T-helper 1 cell treated with Interleukin-12 subunit alpha and Interleukin-12 subunit beta and Interleukin-4 antibody, amounts not matched to agents 30 ng/mL and 1 ng/mL, for 36 hours (primary cell): ENCODE results near the gene CNTN1. TPM values are rescaled to one million over a fixed set of nuclear protein-coding genes. Genes with fewer than 3 reads are reported as not detected.

Experiments used
- intact Hi-C: fragments of 100-400 bp; cut with micrococcal nuclease; formaldehyde crosslinking; loops from one replicate; pipeline ENCODE4 v1.15.1; 2024
- total RNA-seq: library from RNA; stranded (reverse); gene quantifications from 2 replicates; pipeline ENCODE4 v1.2.3, GENCODE V29; 2022

CNTN1 gene
- not detected in 2 replicates for total RNA-seq

GRCh38 chr12:40691913-40692764, at the start of gene CNTN1:
TSS of gene CNTN1 (plus strand) at chr12:40692439.
- intact Hi-C loops: no loop called here

GRCh38 chr12:40643506-40643905, 48.7 kb upstream of the CNTN1 start:
- intact Hi-C loops: no loop called here

- intact Hi-C loops: no loop called here
These were observed 48.3 kb upstream of the CNTN1 start for GRCh38 chr12:40643976-40644375.

GRCh38 chr12:40644708-40645107, 47.5 kb upstream of the CNTN1 start:
- intact Hi-C loops: no loop called here

GRCh38 chr12:40645361-40645760, 46.9 kb upstream of the CNTN1 start:
- intact Hi-C loops: no loop called here

GRCh38 chr12:40646456-40646855, 45.8 kb upstream of the CNTN1 start:
- intact Hi-C loops: no loop called here

- intact Hi-C loops: no loop called here
These were observed 45.3 kb upstream of the CNTN1 start for GRCh38 chr12:40646911-40647310.

- intact Hi-C loops: no loop called here
These were observed 44.6 kb upstream of the CNTN1 start for GRCh38 chr12:40647651-40648050.

- intact Hi-C loops: no loop called here
These were observed 43.7 kb upstream of the CNTN1 start for GRCh38 chr12:40648519-40648918.

- intact Hi-C loops: no loop called here
These were observed 42.1 kb upstream of the CNTN1 start for GRCh38 chr12:40650038-40650704.

- intact Hi-C loops: no loop called here
These were observed 36.8 kb upstream of the CNTN1 start for GRCh38 chr12:40655451-40655850.

GRCh38 chr12:40662366-40662765, 29.9 kb upstream of the CNTN1 start:
- intact Hi-C loops: no loop called here

GRCh38 chr12:40663781-40664180, 28.5 kb upstream of the CNTN1 start:
- intact Hi-C loops: no loop called here

GRCh38 chr12:40668099-40668529, 24.1 kb upstream of the CNTN1 start:
- intact Hi-C loops: no loop called here

GRCh38 chr12:40672741-40673271, 19.4 kb upstream of the CNTN1 start:
- intact Hi-C loops: no loop called here

GRCh38 chr12:40681148-40681547, 11.1 kb upstream of the CNTN1 start:
- intact Hi-C loops: no loop called here

- intact Hi-C loops: no loop called here
These were observed 7.3 kb upstream of the CNTN1 start for GRCh38 chr12:40684986-40685385.

GRCh38 chr12:40688085-40688725, 4.0 kb upstream of the CNTN1 start:
- intact Hi-C loops: no loop called here

GRCh38 chr12:40689576-40689975, 2.7 kb upstream of the CNTN1 start:
- intact Hi-C loops: no loop called here

GRCh38 chr12:40692765-40693206, 547 bp downstream of the CNTN1 start:
- intact Hi-C loops: no loop called here

- intact Hi-C loops: no loop called here
These were observed 1.1 kb downstream of the CNTN1 start for GRCh38 chr12:40693207-40693821.
